ENCODE data around the gene NDUFB8.

The NDUFB8 gene

GRCh38 chr10:100571084-100571856 lies 41.6 kb upstream of the NDUFB8 start:
- Histone ChIP-seq H3K4me1 (ENCODE audit: insufficient read depth, low read length, severe bottlenecking) (no peaks in the 10 kb centered on the region), H3K4me3 (ENCODE audit: low read depth, low read length, poor library complexity, severe bottlenecking) (no peak overlapping the region), H3K27ac (ENCODE audit: low read depth, low read length, poor library complexity, severe bottlenecking) (no peak overlapping the region), H2AFZ (ENCODE audit: low read length) (no peak overlapping the region), H3F3A (ENCODE audit: insufficient read depth, low read length) (no peaks in the 10 kb centered on the region), H4K20me1 (ENCODE audit: insufficient read depth, low read length) (no peaks in the 10 kb centered on the region), H3K9ac (ENCODE audit: low read length) (no peak overlapping the region), H3K4me2 (ENCODE audit: low read length) (no peak overlapping the region), H3K9me2 (ENCODE audit: low read depth, low read length) (no peaks in the 10 kb centered on the region), H3K9me3 (ENCODE audit: low read length) (no peaks in the 10 kb centered on the region), H3K79me2 (ENCODE audit: insufficient read depth, low read length) (no peaks in the 10 kb centered on the region), H3K27me3 (ENCODE audit: insufficient read depth, low read length) (no peaks in the 10 kb centered on the region), H3K36me3 (ENCODE audit: insufficient read depth, low read length) (no peaks in the 10 kb centered on the region)
- TF ChIP-seq EZH2 (IDR thresholded peaks at IDR 0.05; ENCODE audit: borderline replicate concordance, low read length): no peak
- TF ChIP-seq, protein P1, sequence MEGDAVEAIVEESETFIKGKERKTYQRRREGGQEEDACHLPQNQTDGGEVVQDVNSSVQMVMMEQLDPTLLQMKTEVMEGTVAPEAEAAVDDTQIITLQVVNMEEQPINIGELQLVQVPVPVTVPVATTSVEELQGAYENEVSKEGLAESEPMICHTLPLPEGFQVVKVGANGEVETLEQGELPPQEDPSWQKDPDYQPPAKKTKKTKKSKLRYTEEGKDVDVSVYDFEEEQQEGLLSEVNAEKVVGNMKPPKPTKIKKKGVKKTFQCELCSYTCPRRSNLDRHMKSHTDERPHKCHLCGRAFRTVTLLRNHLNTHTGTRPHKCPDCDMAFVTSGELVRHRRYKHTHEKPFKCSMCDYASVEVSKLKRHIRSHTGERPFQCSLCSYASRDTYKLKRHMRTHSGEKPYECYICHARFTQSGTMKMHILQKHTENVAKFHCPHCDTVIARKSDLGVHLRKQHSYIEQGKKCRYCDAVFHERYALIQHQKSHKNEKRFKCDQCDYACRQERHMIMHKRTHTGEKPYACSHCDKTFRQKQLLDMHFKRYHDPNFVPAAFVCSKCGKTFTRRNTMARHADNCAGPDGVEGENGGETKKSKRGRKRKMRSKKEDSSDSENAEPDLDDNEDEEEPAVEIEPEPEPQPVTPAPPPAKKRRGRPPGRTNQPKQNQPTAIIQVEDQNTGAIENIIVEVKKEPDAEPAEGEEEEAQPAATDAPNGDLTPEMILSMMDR (IDR thresholded peaks at IDR 0.05; ENCODE audit: low read length): no peak

- H3K9ac ChIP-seq (ENCODE audit: low read length): no peak overlapping the region
- H3K4me3 ChIP-seq (ENCODE audit: low read depth, low read length, poor library complexity, severe bottlenecking): no peak overlapping the region
- H3K4me2 ChIP-seq (ENCODE audit: low read length): no peak overlapping the region
Observed at GRCh38 chr10:100570506-100570905, 40.8 kb upstream of the NDUFB8 start.

DNA sequence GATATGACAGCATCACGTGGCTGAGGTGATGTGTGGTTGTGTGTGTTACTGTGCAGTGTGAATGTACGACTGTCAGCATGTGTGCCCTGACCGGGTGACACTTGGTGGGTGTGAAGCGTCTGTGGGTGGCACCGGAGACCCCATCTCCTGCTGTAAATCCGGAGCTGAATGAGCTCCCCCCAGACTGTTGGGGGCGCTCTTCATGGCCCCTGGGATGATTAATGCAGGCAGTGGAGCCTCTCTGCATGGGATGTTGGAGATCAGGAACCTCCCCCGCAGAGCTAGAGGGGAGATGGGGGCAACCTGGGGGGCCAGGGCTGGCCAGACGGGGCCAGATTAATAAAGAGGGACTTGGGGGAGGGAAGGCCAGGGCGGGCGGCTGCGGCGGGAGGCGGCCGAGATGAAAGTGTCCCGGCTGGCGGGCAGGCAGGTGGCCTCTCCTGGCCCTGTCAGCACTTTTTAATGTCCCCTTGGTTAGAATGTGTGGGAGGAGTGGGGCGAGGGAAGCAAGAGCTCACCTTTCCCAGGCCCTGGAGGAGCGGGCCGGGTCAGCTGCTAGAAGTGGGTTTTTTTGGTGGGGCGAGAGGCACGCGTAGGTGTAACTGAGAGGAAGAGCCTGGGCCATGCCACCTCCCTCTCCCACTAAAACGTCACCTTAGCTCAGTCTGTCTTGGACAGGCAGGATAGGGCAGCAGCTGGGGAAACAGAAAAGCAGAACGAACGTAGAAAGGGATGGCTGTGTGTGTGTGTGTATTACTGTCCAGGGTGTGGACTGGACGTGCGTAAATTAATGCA lies 40.2 kb upstream of the NDUFB8 start:
- Histone ChIP-seq H3K27me3 (ENCODE audit: insufficient read depth, low read length) (no peaks in the 10 kb centered on the region), H3K27ac (ENCODE audit: low read depth, low read length, poor library complexity, severe bottlenecking) (no peak overlapping the region), H3K4me1 (ENCODE audit: insufficient read depth, low read length, severe bottlenecking) (no peaks in the 10 kb centered on the region), H2AFZ (ENCODE audit: low read length) (no peak overlapping the region), H3K9me3 (ENCODE audit: low read length) (no peaks in the 10 kb centered on the region), H4K20me1 (ENCODE audit: insufficient read depth, low read length) (no peaks in the 10 kb centered on the region), H3K9ac (ENCODE audit: low read length) (no peak overlapping the region), H3K9me2 (ENCODE audit: low read depth, low read length) (no peaks in the 10 kb centered on the region), H3K36me3 (ENCODE audit: insufficient read depth, low read length) (no peaks in the 10 kb centered on the region), H3K4me3 (ENCODE audit: low read depth, low read length, poor library complexity, severe bottlenecking) (no peak overlapping the region), H3K79me2 (ENCODE audit: insufficient read depth, low read length) (no peaks in the 10 kb centered on the region), H3F3A (ENCODE audit: insufficient read depth, low read length) (no peaks in the 10 kb centered on the region), H3K4me2 (ENCODE audit: low read length) (no peak overlapping the region)
- TF ChIP-seq, protein P1 (IDR thresholded peaks at IDR 0.05; ENCODE audit: low read length): no peak
- TF ChIP-seq EZH2 (IDR thresholded peaks at IDR 0.05; ENCODE audit: borderline replicate concordance, low read length): no peak

More at GRCh38 chr10:100570506-100570905, 40.8 kb upstream of the NDUFB8 start:
- no peaks in the 10 kb centered on the region for H3K36me3 ChIP-seq (ENCODE audit: insufficient read depth, low read length)
- H3K9me2 ChIP-seq (ENCODE audit: low read depth, low read length): no peaks in the 10 kb centered on the region
- H4K20me1 ChIP-seq (ENCODE audit: insufficient read depth, low read length): no peaks in the 10 kb centered on the region
- TF ChIP-seq, protein P1 (IDR thresholded peaks at IDR 0.05; ENCODE audit: low read length): no peak
- no peak for TF ChIP-seq EZH2 (IDR thresholded peaks at IDR 0.05; ENCODE audit: borderline replicate concordance, low read length)
- no peak overlapping the region for H3K27ac ChIP-seq (ENCODE audit: low read depth, low read length, poor library complexity, severe bottlenecking)
- H2AFZ ChIP-seq (ENCODE audit: low read length): no peak overlapping the region
- no peaks in the 10 kb centered on the region for H3K9me3 ChIP-seq (ENCODE audit: low read length)
- H3F3A ChIP-seq (ENCODE audit: insufficient read depth, low read length): no peaks in the 10 kb centered on the region
- no peaks in the 10 kb centered on the region for H3K27me3 ChIP-seq (ENCODE audit: insufficient read depth, low read length)
- H3K79me2 ChIP-seq (ENCODE audit: insufficient read depth, low read length): no peaks in the 10 kb centered on the region
- H3K4me1 ChIP-seq (ENCODE audit: insufficient read depth, low read length, severe bottlenecking): no peaks in the 10 kb centered on the region

Measured in OCI-LY1 (cell line).